ENCODE results near the gene FXYD7.

DNA sequence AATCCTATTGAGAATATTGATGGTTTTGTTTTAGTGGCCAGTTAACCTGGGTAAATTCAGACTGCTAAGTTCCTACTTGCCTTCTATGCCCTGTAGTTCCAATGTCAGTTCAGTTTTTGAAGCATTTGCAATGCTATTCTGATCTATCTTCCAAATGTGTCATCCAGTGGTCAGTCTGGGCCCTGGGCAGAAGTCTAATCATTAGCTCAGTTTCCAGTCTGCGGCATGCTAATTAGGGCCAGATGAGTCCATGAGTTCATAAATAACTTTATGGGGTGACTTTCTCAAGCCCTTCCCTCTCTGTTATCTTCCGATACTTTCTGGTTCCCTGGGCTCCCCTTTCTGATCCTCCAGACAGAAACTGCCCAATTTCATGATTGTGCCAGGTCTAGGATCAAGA is 52.8 kb downstream of the FXYD7 start:
- TF ChIP-seq, protein P1, sequence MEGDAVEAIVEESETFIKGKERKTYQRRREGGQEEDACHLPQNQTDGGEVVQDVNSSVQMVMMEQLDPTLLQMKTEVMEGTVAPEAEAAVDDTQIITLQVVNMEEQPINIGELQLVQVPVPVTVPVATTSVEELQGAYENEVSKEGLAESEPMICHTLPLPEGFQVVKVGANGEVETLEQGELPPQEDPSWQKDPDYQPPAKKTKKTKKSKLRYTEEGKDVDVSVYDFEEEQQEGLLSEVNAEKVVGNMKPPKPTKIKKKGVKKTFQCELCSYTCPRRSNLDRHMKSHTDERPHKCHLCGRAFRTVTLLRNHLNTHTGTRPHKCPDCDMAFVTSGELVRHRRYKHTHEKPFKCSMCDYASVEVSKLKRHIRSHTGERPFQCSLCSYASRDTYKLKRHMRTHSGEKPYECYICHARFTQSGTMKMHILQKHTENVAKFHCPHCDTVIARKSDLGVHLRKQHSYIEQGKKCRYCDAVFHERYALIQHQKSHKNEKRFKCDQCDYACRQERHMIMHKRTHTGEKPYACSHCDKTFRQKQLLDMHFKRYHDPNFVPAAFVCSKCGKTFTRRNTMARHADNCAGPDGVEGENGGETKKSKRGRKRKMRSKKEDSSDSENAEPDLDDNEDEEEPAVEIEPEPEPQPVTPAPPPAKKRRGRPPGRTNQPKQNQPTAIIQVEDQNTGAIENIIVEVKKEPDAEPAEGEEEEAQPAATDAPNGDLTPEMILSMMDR (IDR thresholded peaks at IDR 0.05): no peak
- no peak for TF ChIP-seq POLR2A (IDR thresholded peaks at IDR 0.05)

Measured in esophagus squamous epithelium (tissue), 4 donors.